H1 (cell line): ENCODE results near the gene UAP1. TPM values are rescaled to one million over a fixed set of nuclear protein-coding genes. Genes with fewer than 3 reads are reported as not detected.

Experiments used
- BACH1 ChIP-seq: IDR thresholded peaks from 2 replicates; pipeline ENCODE4 v1.6.1; 2012; ENCODE audit warnings: low read length, improper control_type of control experiment
- CBX5 ChIP-seq: fragments of 300-800, 300-1000 bp; sonication (generic); IDR thresholded peaks from 2 replicates; pipeline ENCODE4 v1.7.1; 2016; ENCODE audit warnings: antibody characterized with exemption, low read length, low read depth
- HDAC6 ChIP-seq: IDR thresholded peaks from one replicate; pipeline ENCODE4 v1.7.1; 2012; ENCODE audit warnings: low read depth, mild to moderate bottlenecking, inconsistent platforms, low read length, moderate library complexity
- NRF1 ChIP-seq: IDR thresholded peaks from 2 replicates; pipeline ENCODE4 v1.6.1; 2011; ENCODE audit warnings: mild to moderate bottlenecking, low read depth, low read length, improper control_type of control experiment
- RAD21 ChIP-seq, 2 experiments: IDR thresholded peaks in 1 of 2; conservative IDR thresholded peaks in 1 of 2; 2 replicates each; pipeline ENCODE4 v1.6.1; 2011; ENCODE audit warnings: low read depth in 2 of 2, low read length in 2 of 2, improper control_type of control experiment in 1 of 2, inconsistent platforms in 1 of 2, mild to moderate bottlenecking in 1 of 2, moderate library complexity in 1 of 2
- TAF7 ChIP-seq: optimal IDR thresholded peaks from 2 replicates; pipeline ENCODE3; 2011; ENCODE audit warnings: low read depth, mild to moderate bottlenecking, inconsistent platforms, low read length, moderate library complexity, borderline replicate concordance
- polyA plus RNA-seq, 7 experiments: library from polyadenylated mRNA; depleted of rRNA in 3 of 7; stranded (reverse) in 5 of 7; unstranded in 2 of 7; fragments of >200 nt in 5 of 7; fragments of 200-250 nt in 2 of 7; gene quantifications; 1 replicate in 5 of 7; 2 replicates in 1 of 7; 4 replicates in 1 of 7; pipeline versions ENCODE4 v1.2.1 to v1.2.3, GENCODE V29; 2011 to 2013; ENCODE audit warnings: missing spikeins in 2 of 7, mixed read lengths in 2 of 7
- total RNA-seq: library from RNA; stranded (reverse); fragmentation: NEBNext Ultra II Directional; extraction: Animal tissue kit (Norgen Biotek cat#: 25700); gene quantifications from 2 replicates; pipeline ENCODE4 v1.2.1, GENCODE V29; 2021

Gene UAP1
- total and polyA plus RNA-seq, 2 of the 8 experiments (the other 6 are each of a cell fraction or from before 2014, with no cell fraction given), result 9.4 to 32.9 TPM

GRCh38 chr1:162537216-162537615, 24.3 kb upstream of the UAP1 start (continued):
- TF ChIP-seq BACH1 (no peak), TAF7 (no peak), CBX5 (no peak), RAD21 (IDR thresholded peaks at IDR 0.05 in 1 of 2, conservative IDR thresholded peaks at IDR 0.05 in 1 of 2; ENCODE audit: low read depth in 2 of 2, low read length in 2 of 2) (no peak), HDAC6 (no peak), NRF1 (no peak)
- TF ChIP-seq, all 59 proteins: peak for 0
